Ishikawa (cell line): ENCODE results near the gene MXI1.
A peak's percentile ranks its signal among the peaks of the same experiment; 100 is the strongest.

ENCODE experiments used
- CEBPB ChIP-seq: IDR thresholded peaks from 2 replicates; pipeline ENCODE4 v1.6.1; 2012
- EGR1 ChIP-seq: IDR thresholded peaks from 2 replicates; pipeline ENCODE4 v1.6.1; 2012
- EP300 ChIP-seq: IDR thresholded peaks from 2 replicates; pipeline ENCODE4 v1.6.1; 2012; ENCODE audit warnings: borderline replicate concordance
- MAX ChIP-seq: IDR thresholded peaks from 2 replicates; pipeline ENCODE4 v1.6.1; 2012
- RAD21 ChIP-seq: IDR thresholded peaks from 2 replicates; pipeline ENCODE4 v1.6.1; 2012; ENCODE audit warnings: low read depth
- TAF1 ChIP-seq: IDR thresholded peaks from 2 replicates; pipeline ENCODE4 v1.6.1; 2012; ENCODE audit warnings: low read depth, mild to moderate bottlenecking
- TCF12 ChIP-seq: IDR thresholded peaks from 2 replicates; pipeline ENCODE4 v1.6.1; 2012; ENCODE audit warnings: low read depth
- TEAD4 ChIP-seq: IDR thresholded peaks from 2 replicates; pipeline ENCODE4 v1.6.1; 2012
- USF1 ChIP-seq: IDR thresholded peaks from 2 replicates; pipeline ENCODE4 v1.6.1; 2012
- YY1 ChIP-seq: IDR thresholded peaks from 2 replicates; pipeline ENCODE4 v1.6.1; 2012; ENCODE audit warnings: low read depth
- TF ChIP-seq, protein P1 (sequence below): IDR thresholded peaks from 2 replicates; pipeline ENCODE4 v1.6.1; 2012; ENCODE audit warnings: low read depth, mild to moderate bottlenecking

GRCh38 chr10:110210674-110211464 lies 3.5 kb downstream of the MXI1 start:
- TF ChIP-seq EP300 (peak; percentile 40; the same call in 1 of the 2 replicates), TAF1 (no peak; the same call in 1 of the 2 replicates), TCF12 (peak; percentile 37), YY1 (0 out of 2 replicates have a peak, but pooled peaks have one; percentile 38), MAX (peak; percentile 98), EGR1 (no peak), RAD21 (no peak), CEBPB (no peak; the same call in 1 of the 2 replicates), USF1 (peak; percentile 67), TEAD4 (peak; percentile 4)
- TF ChIP-seq, protein P1, sequence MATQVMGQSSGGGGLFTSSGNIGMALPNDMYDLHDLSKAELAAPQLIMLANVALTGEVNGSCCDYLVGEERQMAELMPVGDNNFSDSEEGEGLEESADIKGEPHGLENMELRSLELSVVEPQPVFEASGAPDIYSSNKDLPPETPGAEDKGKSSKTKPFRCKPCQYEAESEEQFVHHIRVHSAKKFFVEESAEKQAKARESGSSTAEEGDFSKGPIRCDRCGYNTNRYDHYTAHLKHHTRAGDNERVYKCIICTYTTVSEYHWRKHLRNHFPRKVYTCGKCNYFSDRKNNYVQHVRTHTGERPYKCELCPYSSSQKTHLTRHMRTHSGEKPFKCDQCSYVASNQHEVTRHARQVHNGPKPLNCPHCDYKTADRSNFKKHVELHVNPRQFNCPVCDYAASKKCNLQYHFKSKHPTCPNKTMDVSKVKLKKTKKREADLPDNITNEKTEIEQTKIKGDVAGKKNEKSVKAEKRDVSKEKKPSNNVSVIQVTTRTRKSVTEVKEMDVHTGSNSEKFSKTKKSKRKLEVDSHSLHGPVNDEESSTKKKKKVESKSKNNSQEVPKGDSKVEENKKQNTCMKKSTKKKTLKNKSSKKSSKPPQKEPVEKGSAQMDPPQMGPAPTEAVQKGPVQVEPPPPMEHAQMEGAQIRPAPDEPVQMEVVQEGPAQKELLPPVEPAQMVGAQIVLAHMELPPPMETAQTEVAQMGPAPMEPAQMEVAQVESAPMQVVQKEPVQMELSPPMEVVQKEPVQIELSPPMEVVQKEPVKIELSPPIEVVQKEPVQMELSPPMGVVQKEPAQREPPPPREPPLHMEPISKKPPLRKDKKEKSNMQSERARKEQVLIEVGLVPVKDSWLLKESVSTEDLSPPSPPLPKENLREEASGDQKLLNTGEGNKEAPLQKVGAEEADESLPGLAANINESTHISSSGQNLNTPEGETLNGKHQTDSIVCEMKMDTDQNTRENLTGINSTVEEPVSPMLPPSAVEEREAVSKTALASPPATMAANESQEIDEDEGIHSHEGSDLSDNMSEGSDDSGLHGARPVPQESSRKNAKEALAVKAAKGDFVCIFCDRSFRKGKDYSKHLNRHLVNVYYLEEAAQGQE, result no peak
